Breast epithelium (tissue), 4 donors: ENCODE results near the gene BRME1. TPM values are rescaled to one million over a fixed set of nuclear protein-coding genes. Genes with fewer than 3 reads are reported as not detected.

Experiments
- DNase-seq, 2 donors: peaks; one replicate each; pipeline ENCODE4 v3.0.0-alpha.2; 2019; ENCODE audit warnings: low spot score in 2 of 2
- H3K27ac ChIP-seq, 2 donors: fragments of 200-600 bp; sonication (generic) in 1 of 2; one replicate each; pipeline ENCODE4 v1.5.1; 2016 to 2019; ENCODE audit warnings: mild to moderate bottlenecking in 1 of 2
- H3K27me3 ChIP-seq, 2 donors: fragments of 200-600 bp; sonication (generic) in 1 of 2; one replicate each; pipeline versions ENCODE4 v1.5.1 to v1.6.0; 2017 to 2019; ENCODE audit warnings: control low read depth in 1 of 2, mild to moderate bottlenecking in 1 of 2
- H3K36me3 ChIP-seq: fragments of 200-600 bp; one replicate; pipeline ENCODE4 v1.5.1; 2019
- H3K4me1 ChIP-seq, 2 donors: fragments of 200-600 bp; sonication (generic); one replicate each; pipeline ENCODE4 v1.5.1; 2016 to 2019; ENCODE audit warnings: control low read depth in 1 of 2
- H3K4me3 ChIP-seq, 3 donors: fragments of 200-600 bp; sonication (generic); 1 replicate in 2 of 3; 2 replicates in 1 of 3; pipeline ENCODE4 v1.5.1; 2016 to 2019; ENCODE audit warnings: mild to moderate bottlenecking in 3 of 3, moderate library complexity in 2 of 3
- H3K9me3 ChIP-seq, 2 donors: fragments of 200-600 bp; sonication (generic) in 1 of 2; one replicate each; pipeline ENCODE4 v1.5.1; 2016 to 2019; ENCODE audit warnings: control low read depth in 1 of 2
- POLR2A ChIP-seq: fragments of 450-650 bp; IDR thresholded peaks from one replicate; pipeline ENCODE4 v1.6.1; 2016; ENCODE audit warnings: antibody characterized with exemption, mild to moderate bottlenecking, moderate library complexity
- POLR2AphosphoS5 ChIP-seq, 3 donors: sonication (generic); formaldehyde crosslinking; IDR thresholded peaks; one replicate each; pipeline ENCODE4 v1.6.1; 2017; ENCODE audit warnings: antibody characterized with exemption in 3 of 3
- intact Hi-C: fragments of 100-400 bp; cut with DNase I; formaldehyde crosslinking; loops from one replicate; pipeline ENCODE4 v1.15.1; 2023; ENCODE audit warnings: low total_unique reads
- total RNA-seq, 3 donors: library from RNA; depleted of rRNA; stranded (reverse); fragments of >200 nt; gene quantifications; one replicate each; pipeline ENCODE4 v1.1.0, GENCODE V29; 2016
- TF ChIP-seq, protein P1 (sequence below), 3 donors: fragments of 450-650 bp; IDR thresholded peaks; one replicate each; pipeline ENCODE4 v1.5.1; 2016 to 2017; ENCODE audit warnings: antibody characterized with exemption in 3 of 3, mild to moderate bottlenecking in 3 of 3, moderate library complexity in 3 of 3

Gene BRME1
- total RNA-seq, 3 donors from 2014 or later: 1.3 to 6.3 (median 1.6) TPM

DNA sequence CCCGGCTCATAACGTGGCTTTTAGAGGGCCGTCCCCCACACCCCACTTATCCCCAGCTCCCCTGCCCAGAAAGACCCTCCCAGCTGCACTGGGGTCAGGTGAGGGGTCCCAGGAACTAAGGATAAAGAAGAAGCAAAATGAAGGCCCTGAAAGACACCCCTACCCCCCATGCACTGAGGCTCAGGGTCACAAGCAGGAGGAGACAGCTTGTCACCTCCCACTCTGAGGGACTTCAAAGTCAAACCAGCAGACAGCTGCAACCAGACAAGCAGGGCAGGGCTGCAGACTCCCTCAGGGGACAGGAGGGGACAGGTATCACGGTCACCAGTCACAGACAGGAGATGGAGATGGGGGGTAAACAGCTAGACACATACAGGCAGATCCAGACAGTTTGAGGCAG is 35.0 kb downstream of the BRME1 start:
- no peak for DNase-seq
- Histone ChIP-seq H3K9me3 (no peaks in the 10 kb centered on the region), H3K4me3 (no peak overlapping the region), H3K27ac (no peak overlapping the region), H3K4me1 (peaks cover 2 to 7% of the 10 kb centered on the region in 2 donors), H3K36me3 (no peaks in the 10 kb centered on the region), H3K27me3 (no peaks in the 10 kb centered on the region)
- TF ChIP-seq, protein P1, sequence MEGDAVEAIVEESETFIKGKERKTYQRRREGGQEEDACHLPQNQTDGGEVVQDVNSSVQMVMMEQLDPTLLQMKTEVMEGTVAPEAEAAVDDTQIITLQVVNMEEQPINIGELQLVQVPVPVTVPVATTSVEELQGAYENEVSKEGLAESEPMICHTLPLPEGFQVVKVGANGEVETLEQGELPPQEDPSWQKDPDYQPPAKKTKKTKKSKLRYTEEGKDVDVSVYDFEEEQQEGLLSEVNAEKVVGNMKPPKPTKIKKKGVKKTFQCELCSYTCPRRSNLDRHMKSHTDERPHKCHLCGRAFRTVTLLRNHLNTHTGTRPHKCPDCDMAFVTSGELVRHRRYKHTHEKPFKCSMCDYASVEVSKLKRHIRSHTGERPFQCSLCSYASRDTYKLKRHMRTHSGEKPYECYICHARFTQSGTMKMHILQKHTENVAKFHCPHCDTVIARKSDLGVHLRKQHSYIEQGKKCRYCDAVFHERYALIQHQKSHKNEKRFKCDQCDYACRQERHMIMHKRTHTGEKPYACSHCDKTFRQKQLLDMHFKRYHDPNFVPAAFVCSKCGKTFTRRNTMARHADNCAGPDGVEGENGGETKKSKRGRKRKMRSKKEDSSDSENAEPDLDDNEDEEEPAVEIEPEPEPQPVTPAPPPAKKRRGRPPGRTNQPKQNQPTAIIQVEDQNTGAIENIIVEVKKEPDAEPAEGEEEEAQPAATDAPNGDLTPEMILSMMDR (IDR thresholded peaks at IDR 0.05): no peak
- TF ChIP-seq POLR2AphosphoS5 (IDR thresholded peaks at IDR 0.05) (no peak), POLR2A (no peak)
- intact Hi-C loops: no loop called here

DNA sequence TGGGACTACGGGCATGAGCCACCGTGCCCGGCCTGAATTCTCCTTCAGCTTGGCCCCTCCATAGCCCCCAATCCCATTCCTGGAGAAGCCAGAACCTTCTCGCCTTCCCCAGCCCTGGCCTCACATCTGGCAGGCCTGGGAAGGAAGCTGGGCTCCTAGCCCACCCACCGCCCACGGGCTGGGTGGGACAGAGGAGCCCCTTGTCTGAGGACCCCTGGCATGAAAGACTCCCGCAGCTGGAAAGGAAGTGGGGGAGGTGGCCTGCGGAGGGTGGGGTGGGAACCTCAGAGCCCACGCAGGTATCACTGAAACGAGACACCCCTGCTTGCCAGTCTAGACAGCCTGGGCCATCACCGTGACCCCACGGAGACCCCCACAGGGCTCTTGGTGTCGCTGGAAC is 36.6 kb downstream of the BRME1 start:
- intact Hi-C loops: no loop called here

DNA sequence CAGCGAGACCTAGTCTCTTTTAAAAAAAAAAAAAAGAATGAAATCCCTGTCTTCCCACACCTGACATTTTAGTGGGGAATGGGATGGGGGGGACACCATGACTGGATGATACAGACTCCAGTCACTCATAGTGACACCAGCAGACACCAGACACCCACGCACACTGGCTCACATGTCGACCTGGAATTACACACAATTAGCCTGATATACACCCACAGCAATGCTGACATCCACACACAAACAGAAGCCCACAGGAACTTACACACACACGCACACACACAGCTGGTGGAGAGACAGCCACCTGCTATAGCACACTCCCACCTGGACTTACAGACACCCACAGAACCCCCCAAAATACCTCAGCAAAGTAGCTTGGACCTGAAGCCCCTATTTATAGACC is 37.3 kb downstream of the BRME1 start:
- Histone ChIP-seq H3K27me3 (no peaks in the 10 kb centered on the region), H3K9me3 (no peaks in the 10 kb centered on the region), H3K36me3 (no peaks in the 10 kb centered on the region), H3K27ac (no peak overlapping the region), H3K4me3 (no peak overlapping the region), H3K4me1 (peaks cover under 1 to 2% of the 10 kb centered on the region in 2 donors)
- TF ChIP-seq POLR2A (no peak), POLR2AphosphoS5 (IDR thresholded peaks at IDR 0.05) (no peak)
- TF ChIP-seq, protein P1 (IDR thresholded peaks at IDR 0.05): no peak
- intact Hi-C loops: no loop called here
- DNase-seq: no peak

More for the DNA sequence above, 36.6 kb downstream of the BRME1 start:
- no peak for DNase-seq
- Histone ChIP-seq H3K27me3 (no peaks in the 10 kb centered on the region), H3K9me3 (no peaks in the 10 kb centered on the region), H3K27ac (no peak overlapping the region), H3K4me1 (peaks cover 2 to 6% of the 10 kb centered on the region in 2 donors), H3K36me3 (no peaks in the 10 kb centered on the region), H3K4me3 (no peak overlapping the region)
- TF ChIP-seq, protein P1 (IDR thresholded peaks at IDR 0.05): no peak
- TF ChIP-seq POLR2A (no peak), POLR2AphosphoS5 (IDR thresholded peaks at IDR 0.05) (no peak)

DNA sequence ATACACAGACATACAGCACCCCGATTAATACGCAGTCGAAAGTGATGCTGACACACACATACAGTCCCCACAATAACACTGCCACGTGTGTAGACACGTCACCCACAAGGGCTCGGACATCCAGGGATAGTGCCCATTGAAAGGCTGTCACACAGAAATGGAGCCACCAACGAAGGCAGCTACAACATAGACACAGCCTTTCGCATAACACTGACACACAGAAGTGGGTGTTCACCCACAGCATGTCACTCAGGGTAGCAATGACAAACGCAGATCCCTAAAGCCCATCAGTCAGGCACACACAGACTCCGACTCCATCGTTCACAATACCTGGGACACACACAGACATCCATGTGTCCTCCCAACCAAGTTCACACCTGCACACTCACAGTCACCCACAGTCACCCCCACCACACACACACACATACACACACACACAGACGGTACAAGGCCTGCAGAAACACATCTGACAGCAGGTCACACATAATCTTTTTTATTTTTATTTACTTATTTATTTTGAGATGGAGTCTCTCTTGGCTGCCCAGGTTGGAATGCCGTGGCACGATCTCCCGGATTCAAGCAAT is 39.4 kb downstream of the BRME1 start:
- H3K4me1 ChIP-seq: peaks cover 2 to 3% of the 10 kb centered on the region in 2 donors
- intact Hi-C loops: no loop called here
- peak overlapping the region in 1 of 2 donors; percentile 75 for H3K27ac ChIP-seq
- TF ChIP-seq POLR2AphosphoS5 (IDR thresholded peaks at IDR 0.05) (no peak), POLR2A (no peak)
- TF ChIP-seq, protein P1 (IDR thresholded peaks at IDR 0.05): no peak
- no peaks in the 10 kb centered on the region for H3K9me3 ChIP-seq
- peak overlapping the region; percentile 53 to 97 (median 75) for H3K4me3 ChIP-seq
- no peaks in the 10 kb centered on the region for H3K27me3 ChIP-seq
- DNase-seq: no peak
- H3K36me3 ChIP-seq: no peaks in the 10 kb centered on the region

DNA sequence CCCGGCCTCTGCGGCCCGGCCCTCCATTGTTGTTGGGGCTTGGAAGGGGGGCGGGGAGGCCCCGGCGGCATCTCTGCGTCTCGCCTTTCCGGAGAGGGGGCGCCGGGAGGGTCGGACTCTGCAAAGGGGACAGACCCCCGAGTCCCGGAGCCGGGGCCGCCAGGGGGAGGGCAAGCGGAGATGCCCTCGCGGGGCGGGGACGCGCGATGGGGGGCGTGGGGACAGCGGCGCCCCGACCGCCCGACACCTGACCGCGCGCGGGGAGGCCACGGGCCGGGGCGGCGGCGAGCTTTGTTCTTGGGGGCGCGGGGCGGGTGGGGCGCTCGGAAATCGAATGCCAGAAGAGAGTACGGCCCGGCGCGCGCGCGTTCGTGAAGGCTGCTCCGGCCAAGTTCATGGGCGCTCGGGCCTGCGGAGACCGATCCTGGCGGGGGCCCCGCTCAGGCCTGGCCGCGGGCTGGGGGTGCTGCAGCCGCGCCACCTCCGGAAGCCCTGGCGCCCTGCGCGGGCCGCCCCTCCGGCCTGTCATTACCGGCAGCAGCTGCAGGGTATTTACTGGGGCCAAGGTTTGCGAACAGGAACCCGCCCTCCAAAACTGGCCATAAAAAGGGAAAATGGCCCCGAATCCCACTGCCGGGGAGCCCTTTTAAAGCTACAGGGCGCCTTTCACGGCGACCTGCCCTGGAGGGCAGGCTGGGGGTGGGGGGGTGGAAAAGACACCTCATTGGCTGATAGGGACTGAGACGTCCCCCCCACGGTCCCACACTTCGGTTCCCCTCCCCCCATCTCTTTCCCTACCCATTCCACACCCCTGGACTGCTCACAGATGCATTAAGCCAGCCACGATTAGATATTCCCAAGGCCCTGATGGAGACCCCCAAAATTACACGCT is 40.1 kb downstream of the BRME1 start:
- H3K27me3 ChIP-seq: no peaks in the 10 kb centered on the region
- peak overlapping the region; percentile 53 to 97 (median 75) for H3K4me3 ChIP-seq
- H3K9me3 ChIP-seq: no peaks in the 10 kb centered on the region
- H3K4me1 ChIP-seq: peaks cover 2 to 3% of the 10 kb centered on the region in 2 donors
- no peak for DNase-seq
- no peaks in the 10 kb centered on the region for H3K36me3 ChIP-seq
- H3K27ac ChIP-seq: peak overlapping the region; percentile 75 to 80
- TF ChIP-seq POLR2AphosphoS5 (IDR thresholded peaks at IDR 0.05) (no peak), POLR2A (no peak)
- TF ChIP-seq, protein P1 (IDR thresholded peaks at IDR 0.05): no peak
- intact Hi-C loops: no loop called here
